ENCODE data around the gene IRF8.
"Not testable (repeated sequence)": the region's sequence is repeated elsewhere in the genome, so short reads cannot be mapped to it uniquely, and the experiment has no call there.

The IRF8 gene

GRCh38 chr16:85936816-85937215, 37.9 kb downstream of the IRF8 start:
- peak in 1 of 3 experiments; percentile 3 for DNase-seq

DNA sequence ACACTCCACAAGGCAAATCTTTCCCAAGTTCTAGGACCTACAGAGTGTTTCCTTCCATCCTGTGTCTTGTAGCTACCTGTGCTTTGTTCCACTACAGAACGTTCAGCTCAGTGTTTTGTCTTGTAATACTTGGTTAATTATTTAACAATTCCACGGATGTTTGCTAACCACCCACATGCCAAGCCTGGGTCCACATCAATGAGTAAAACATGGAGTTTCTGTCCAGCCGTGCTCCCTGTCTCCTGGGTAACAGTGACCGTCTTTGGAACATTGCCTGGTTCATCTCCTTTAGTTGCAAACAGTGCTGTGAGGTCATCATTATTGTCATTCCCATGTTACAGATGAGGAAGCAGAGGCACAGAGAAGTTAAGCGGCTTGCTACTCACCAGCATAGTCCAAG, 41.3 kb downstream of the IRF8 start:
- no peak for DNase-seq

DNA sequence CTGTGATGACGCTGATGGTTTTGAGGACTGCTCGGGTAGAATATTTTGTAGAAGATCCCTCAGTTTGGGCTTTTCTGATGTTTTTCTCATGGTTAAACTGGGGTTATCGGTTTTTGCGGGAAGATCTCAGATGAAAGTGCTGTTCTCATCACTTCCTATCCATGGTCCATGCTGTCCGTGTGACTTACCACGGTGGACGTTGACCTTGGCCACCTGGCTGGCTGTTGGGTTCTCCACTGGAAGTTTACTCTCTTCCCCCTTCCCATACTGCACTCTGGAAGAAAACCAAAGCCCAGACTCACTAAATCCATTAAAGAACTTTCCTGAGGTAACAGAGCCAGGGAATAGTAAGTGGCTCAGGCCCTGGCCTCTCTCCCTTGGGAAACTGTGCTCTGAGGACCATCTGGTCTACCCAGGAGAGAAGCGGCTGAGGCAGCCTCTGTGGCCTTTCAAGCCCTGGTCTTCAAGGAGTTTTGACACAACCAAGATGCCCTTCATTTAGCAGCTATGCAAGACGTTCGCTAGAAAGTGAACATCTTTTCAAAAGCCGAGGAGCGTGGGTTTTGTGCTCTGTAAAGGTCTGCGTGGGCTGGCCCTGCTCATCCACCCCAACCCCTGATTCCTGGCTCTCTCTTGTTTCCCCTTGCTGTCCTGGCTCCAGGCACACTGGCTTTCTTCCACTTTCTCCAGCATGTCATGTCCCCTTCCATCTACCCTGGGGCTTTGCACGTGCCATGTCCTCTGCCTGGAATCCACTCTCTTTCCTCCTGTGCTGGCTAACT, 43.1 kb downstream of the IRF8 start:
- no peak for DNase-seq

DNA sequence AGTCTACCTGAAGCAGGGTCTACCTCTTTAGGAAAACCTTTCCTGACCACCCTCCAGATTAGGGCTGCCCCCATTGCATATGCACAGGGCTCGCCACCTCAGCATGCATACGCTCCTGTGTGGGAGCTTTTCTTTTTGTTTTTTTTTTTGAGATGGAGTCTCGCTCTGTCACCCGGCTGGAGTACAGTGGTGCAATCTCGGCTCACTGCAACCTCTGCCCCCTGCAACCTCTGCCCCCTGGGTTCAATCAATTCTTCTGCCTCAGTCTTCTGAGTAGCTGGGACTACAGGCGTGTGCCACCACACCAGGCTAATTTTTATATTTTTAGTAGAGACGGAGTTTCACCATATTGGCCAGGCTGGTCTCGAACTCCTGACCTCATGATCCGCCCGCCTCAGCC, 43.7 kb downstream of the IRF8 start:
- DNase-seq, result not testable (repeated sequence)

GRCh38 chr16:85943711-85944110, 44.7 kb downstream of the IRF8 start:
- DNase-seq, result no peak

DNA sequence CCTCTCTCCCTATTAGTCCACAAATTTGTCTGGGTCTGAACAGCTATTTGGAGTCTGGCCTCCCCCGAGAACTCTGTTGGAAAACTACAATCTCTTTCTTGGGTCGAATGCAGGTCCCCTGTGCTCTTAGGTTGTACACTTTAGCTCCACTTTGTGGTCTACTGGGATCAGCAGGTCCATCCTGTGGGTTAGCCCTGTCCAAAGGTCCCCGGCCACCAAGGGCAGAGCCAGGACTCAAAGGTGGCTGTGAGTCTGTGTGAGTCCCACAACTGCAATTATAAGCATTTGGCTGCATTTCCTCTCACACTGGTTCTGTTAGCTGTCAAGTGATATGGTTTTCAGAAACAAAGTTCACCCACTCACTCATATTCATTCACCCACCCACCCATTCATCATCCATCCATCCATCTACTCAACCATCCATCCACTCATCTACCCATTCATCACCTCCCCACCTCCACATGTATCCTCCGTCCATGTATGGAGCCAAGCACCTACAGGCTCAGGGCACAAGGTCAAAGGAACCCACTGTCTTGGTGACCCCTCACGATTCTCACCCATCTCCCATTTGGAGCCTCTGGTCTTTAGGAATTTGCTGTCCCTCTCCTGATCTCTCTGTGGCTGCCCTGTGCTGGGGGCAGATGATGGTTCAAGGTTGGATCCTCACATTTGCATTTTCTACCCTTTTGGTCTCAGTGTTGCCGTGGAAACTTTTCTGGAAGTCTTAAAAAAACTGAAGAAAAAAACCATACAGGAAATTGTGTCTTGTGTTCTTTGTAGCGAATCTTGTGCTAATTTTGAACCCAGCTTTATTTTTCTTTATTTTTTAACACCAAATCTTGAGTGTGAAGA, 45.8 kb downstream of the IRF8 start:
- no peak for DNase-seq

DNA sequence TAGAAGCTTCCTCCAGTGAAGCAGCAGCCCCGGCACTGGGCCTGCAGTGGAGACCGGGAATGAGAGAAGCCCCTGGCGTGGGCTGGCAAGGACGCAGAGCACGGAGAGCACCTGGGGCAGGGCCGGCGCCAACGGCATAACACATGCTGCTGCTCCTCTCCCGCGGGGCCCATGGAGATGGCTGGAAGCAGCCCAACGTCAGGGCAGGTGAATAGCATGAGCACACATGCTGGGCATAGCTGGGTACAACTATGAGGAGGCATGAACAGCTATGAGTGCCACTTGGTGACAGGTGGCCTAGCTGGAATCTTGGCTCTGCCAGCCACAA, 46.4 kb downstream of the IRF8 start:
- DNase-seq, result no peak

GRCh38 chr16:85946541-85947124, 47.7 kb downstream of the IRF8 start:
- DNase-seq, result no peak

- no peak for DNase-seq
Observed at GRCh38 chr16:85947230-85948137, 48.5 kb downstream of the IRF8 start.

DNA sequence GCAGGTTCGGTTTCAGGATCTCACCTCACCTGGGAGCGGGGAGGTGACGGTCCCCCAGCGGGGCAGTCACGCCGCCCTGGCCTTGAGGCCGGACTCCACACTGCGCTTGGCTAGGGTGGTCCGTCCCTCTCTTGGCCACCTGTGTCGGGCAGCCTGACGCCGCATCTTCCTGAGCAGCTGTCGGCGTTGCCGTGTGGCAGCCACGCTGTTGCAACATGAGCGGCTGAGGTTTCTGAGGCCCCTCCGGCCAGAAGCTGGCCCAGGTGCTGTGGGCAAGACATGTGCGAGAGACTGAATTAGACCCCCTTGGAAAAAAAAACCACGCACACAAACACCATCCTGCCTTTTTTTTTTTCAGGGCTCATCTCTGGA, 49.2 kb downstream of the IRF8 start:
- DNase-seq, result no peak

GRCh38 chr16:85948616-85949265, 49.8 kb downstream of the IRF8 start:
- no peak for DNase-seq

DNA sequence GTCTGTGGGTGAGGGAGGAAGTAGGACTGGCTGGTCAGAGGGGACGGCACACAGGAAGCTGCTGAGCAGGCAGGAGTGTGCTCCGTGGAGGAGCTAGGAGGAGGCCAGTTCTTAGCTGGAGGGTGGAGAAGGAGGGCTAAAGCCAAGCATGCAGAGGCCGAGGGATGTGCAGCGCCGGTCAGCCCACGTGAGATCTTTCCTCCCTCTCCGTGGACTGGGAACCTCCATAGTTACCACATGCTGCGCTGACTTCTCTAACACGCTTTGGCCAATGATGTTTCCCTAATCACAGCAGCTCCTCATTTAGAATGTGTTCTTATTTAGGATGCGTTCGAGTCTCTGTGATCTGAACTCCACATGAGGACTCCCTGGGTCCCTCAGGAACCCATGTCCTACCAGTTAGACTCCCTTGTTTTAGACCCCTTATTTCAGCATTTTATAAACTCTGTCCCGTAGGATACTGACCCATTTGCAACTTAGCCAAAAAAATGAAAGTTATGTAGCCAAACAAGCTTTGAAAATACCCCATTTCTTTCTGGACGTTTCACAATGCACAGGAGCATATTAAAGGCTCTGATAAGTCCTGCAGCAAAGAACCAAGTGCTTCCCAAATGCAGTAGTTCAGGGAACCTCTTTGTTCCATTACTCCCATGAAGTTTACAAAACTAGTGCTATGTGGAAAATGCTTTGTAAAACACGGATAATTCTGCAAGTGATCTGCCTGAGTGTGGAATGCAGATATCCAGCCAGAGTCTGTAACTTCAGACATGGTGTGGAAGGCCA, 51.4 kb downstream of the IRF8 start:
- no peak for DNase-seq

GRCh38 chr16:85952197-85952596, 53.2 kb downstream of the IRF8 start:
- DNase-seq, result no peak

DNA sequence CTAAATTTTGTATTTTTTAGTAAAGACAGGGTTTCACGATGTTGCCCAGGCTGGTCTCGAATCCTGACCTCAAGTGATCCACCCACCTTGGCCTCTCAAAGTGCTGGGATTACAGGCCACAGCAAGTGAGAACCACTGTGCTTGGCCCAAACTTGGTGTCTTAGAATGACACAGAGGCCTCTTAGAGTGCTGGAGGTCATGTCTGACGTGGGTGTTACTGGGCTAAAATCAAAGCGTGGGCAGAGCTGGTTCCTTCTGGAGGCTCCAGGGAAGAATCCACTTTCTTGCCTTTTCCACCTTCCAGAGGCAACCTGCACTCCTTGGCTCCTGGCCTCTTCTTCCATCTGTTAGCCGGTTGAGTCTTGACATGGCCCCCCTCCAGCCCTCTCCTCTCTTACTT, 53.8 kb downstream of the IRF8 start:
- DNase-seq, result no peak

- no peak for DNase-seq
Observed at GRCh38 chr16:85954927-85955519, 56.1 kb downstream of the IRF8 start.

DNA sequence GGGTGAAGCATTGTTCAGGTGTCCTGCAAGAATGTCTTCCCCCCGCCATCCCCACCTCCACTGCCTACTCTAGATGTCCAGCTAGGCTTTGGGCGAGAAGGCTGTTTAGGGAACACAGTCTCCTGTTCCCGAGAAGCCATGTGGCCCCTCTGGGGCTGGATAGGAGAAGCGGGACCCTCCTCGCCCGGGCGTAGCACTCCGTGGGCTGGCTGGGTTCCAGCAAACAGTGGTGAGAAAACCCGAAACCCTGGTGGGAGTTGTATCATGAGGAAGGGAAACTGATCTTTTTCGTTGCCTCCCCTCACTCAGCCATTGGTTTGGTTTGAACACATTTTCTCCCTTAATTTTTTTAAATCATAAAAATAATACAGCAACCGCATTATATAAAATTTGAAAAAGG, 56.6 kb downstream of the IRF8 start:
- DNase-seq, result no peak

- DNase-seq, result no peak
Observed at GRCh38 chr16:85956426-85956825, 57.5 kb downstream of the IRF8 start.

- no peak for DNase-seq
Observed at GRCh38 chr16:85958731-85959130, 59.8 kb downstream of the IRF8 start.

GRCh38 chr16:85959686-85960085, 60.7 kb downstream of the IRF8 start:
- no peak for DNase-seq

DNA sequence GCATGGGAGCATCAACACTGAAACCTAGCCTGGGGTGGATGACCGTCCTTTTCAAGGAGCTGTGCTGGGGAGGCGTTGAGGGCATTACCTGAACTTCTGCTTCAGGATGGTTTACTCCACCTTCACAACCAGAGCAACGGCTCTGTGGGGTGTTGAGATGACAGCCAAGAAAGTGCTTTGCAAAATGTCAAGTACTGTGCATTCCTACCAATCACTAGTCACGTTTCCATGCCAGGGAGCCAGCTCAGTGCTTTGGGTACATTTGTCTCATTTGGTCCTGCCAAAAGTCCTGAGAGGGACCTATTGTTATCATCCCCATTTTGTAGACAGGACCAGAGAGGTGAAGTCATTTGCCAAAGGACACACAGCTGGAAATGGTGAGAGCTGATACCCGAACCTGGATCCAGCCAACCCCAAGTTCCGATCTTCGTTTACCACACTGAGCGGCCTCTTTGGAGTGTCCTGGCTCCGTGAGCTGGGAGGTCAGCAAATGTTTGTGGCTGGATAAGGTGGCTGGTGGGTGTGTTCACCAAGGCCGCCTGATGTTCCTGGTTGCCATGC, 61.6 kb downstream of the IRF8 start:
- DNase-seq, result no peak

Measured in NCI-H1417 (cell line).